HUDEP-2 (cell line): ENCODE results near the gene DRAXIN.

ENCODE experiments used
- DNase-seq, 76 experiments: peaks; one replicate each; lab custom pipeline; 2025; ENCODE audit not compliant: unreplicated experiment in 76 of 76; lab: John Stamatoyannopoulos, UW

Gene DRAXIN

GRCh38 chr1:11706292-11706691, 14.8 kb downstream of the DRAXIN start:
- DNase-seq, result no peak

GRCh38 chr1:11707621-11708276, 16.2 kb downstream of the DRAXIN start:
- DNase-seq, result peak in 60 of 76 experiments; percentile 3 to 74 (median 38)

- DNase-seq, result no peak
Observed at GRCh38 chr1:11708554-11709350, 17.2 kb downstream of the DRAXIN start.

- DNase-seq, result no peak
Observed at GRCh38 chr1:11711490-11711889, 20.0 kb downstream of the DRAXIN start.

- DNase-seq, result no peak
Observed at GRCh38 chr1:11712285-11712684, 20.8 kb downstream of the DRAXIN start.

- DNase-seq, result no peak
Observed at GRCh38 chr1:11713095-11713494, 21.6 kb downstream of the DRAXIN start.

- DNase-seq, result no peak
Observed at GRCh38 chr1:11714831-11715575, 23.5 kb downstream of the DRAXIN start.

- peak in 59 of 76 experiments; percentile 7 to 70 (median 52) for DNase-seq
Observed at GRCh38 chr1:11719313-11720032, 28.0 kb downstream of the DRAXIN start.

- DNase-seq, result no peak
Observed at GRCh38 chr1:11720033-11720376, 28.5 kb downstream of the DRAXIN start.

- DNase-seq, result no peak
Observed at GRCh38 chr1:11720525-11720924, 29.0 kb downstream of the DRAXIN start.

- DNase-seq, result no peak
Observed at GRCh38 chr1:11721311-11721710, 29.8 kb downstream of the DRAXIN start.

- DNase-seq, result no peak
Observed at GRCh38 chr1:11722538-11722937, 31.0 kb downstream of the DRAXIN start.

- DNase-seq, result no peak
Observed at GRCh38 chr1:11725616-11726015, 34.1 kb downstream of the DRAXIN start.

GRCh38 chr1:11727119-11727518, 35.6 kb downstream of the DRAXIN start:
- DNase-seq, result no peak

GRCh38 chr1:11728126-11728806, 36.8 kb downstream of the DRAXIN start:
- no peak for DNase-seq

GRCh38 chr1:11729155-11729497, 37.6 kb downstream of the DRAXIN start:
- no peak for DNase-seq

GRCh38 chr1:11729498-11730428, 38.3 kb downstream of the DRAXIN start:
- no peak for DNase-seq

- no peak for DNase-seq
Observed at GRCh38 chr1:11730429-11730891, 39.0 kb downstream of the DRAXIN start.

GRCh38 chr1:11731691-11732283, 40.3 kb downstream of the DRAXIN start:
- no peak for DNase-seq
